Kidney (tissue), 14 donors: Measurements from ENCODE around the gene SRSF1. TPM values are rescaled to one million over a fixed set of nuclear protein-coding genes. Genes with fewer than 3 reads are reported as not detected.

Source experiments
- DNase-seq, 5 donors: peaks; one replicate each; pipeline ENCODE4 v3.0.0-alpha.2; 2013 to 2020
- FAIRE-seq: peaks from 2 replicates; lab custom pipeline; 2012; peaks lifted over from hg19 to GRCh38; lab: Jason Lieb, UNC
- H3K27ac ChIP-seq, 2 donors: one replicate each; pipeline ENCODE4 v1.7.0; 2013; ENCODE audit warnings: low read depth in 2 of 2, low read length in 2 of 2, inconsistent platforms in 1 of 2
- H3K27me3 ChIP-seq: one replicate; pipeline ENCODE4 v1.7.1; 2013; ENCODE audit warnings: low read length, inconsistent platforms; ENCODE audit not compliant: control insufficient read depth, insufficient read depth
- H3K36me3 ChIP-seq, 3 donors: one replicate each; pipeline versions ENCODE4 v1.7.0 to v1.7.1; 2013; ENCODE audit warnings: low read length in 3 of 3, control low read depth in 1 of 3, inconsistent platforms in 1 of 3; ENCODE audit not compliant: insufficient read depth in 3 of 3, control insufficient read depth in 2 of 3
- H3K4me1 ChIP-seq, 3 donors: one replicate each; pipeline versions ENCODE4 v1.7.0 to v1.7.1; 2013; ENCODE audit warnings: low read length in 3 of 3, inconsistent platforms in 1 of 3, low read depth in 1 of 3; ENCODE audit not compliant: control insufficient read depth in 2 of 3, insufficient read depth in 2 of 3
- H3K4me3 ChIP-seq, 3 donors: one replicate each; pipeline versions ENCODE4 v1.7.0 to v1.8.1; 2013; ENCODE audit warnings: low read length in 3 of 3, control low read depth in 1 of 3, inconsistent platforms in 1 of 3
- H3K9ac ChIP-seq, 3 donors: one replicate each; pipeline versions ENCODE4 v1.7.0 to v1.7.1; 2013; ENCODE audit warnings: low read length in 3 of 3, control low read depth in 1 of 3, inconsistent platforms in 1 of 3
- H3K9me3 ChIP-seq, 3 donors: one replicate each; pipeline versions ENCODE4 v1.7.0 to v1.7.1; 2013; ENCODE audit warnings: low read length in 3 of 3, control low read depth in 1 of 3, inconsistent platforms in 1 of 3; ENCODE audit not compliant: control insufficient read depth in 2 of 3, insufficient read depth in 1 of 3
- intact Hi-C: fragments of 100-400 bp; cut with DNase I; formaldehyde crosslinking; loops from one replicate; pipeline ENCODE4 v1.11.1; 2022
- polyA plus RNA-seq: library from polyadenylated mRNA; stranded (reverse); fragments of 350-450 nt; fragmentation: Illumina TruSeq; extraction: RNeasy Lipid Tissue Mini Kit (QIAGEN cat#74804); gene quantifications from one replicate; pipeline ENCODE4 v1.2.3, GENCODE V29; 2014; ENCODE audit warnings: low read depth, low replicate concordance; ENCODE audit not compliant: insufficient read depth
- total RNA-seq: library from RNA; stranded (reverse); fragmentation: NEBNext Ultra II Directional; extraction: Animal tissue kit (Norgen Biotek cat#: 25700); gene quantifications from one replicate; pipeline ENCODE4 v1.2.1, GENCODE V29; 2021
- TF ChIP-seq, protein P1 (sequence below): IDR thresholded peaks from 3 replicates; pipeline ENCODE4 v1.5.1; 2012; ENCODE audit warnings: mild to moderate bottlenecking, moderate library complexity, borderline replicate concordance; ENCODE audit not compliant: insufficient read depth; ENCODE audit errors: extremely low read depth
- donor health status: control.
- donor health status: control.
- donor health status: control.
- donor health status: control.
- donor health status: control.
- donor health status: DM: yes; HTN: yes; CAD: no.
- donor health status: Normal renal cell carcinoma (clear cell type).

The SRSF1 gene
- total and polyA plus RNA-seq, 2 donors from 2014 or later: 69.8 to 177 TPM

DNA sequence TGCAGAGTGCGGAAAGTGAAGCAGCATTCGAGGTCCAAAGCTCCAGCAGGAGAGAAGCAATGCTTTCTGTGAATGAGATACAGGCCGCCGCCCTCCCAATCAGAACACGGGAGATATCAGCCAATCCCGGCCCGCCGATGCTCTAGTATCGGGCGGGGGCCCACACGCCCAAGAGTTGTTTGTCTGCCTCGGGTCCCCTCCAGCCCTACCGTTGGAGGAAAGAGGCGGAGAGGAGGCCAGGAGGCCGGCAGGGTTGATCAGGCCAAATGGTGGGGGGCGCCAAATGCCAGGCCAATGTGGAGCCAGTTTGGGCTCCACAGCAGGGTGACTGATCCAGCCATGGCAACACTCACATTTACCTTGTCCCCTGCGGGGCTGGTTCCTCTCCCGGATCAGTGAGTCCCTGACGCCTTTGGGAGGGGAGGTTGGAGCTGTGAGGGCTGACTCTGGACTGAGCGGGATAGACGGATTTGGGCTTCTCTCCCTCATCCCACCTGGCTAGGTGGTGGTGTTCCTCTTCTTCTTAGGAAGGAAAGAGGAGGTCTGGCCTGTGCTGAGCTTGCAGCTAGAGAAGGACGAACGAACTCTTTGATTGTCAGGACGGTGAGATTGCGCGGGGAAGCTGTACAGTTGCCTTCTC lies 41.4 kb downstream of the SRSF1 start:
- Histone ChIP-seq H3K27me3 (no peaks in the 10 kb centered on the region), H3K9me3 (no peaks in the 10 kb centered on the region), H3K36me3 (no peaks in the 10 kb centered on the region), H3K9ac (no peak overlapping the region), H3K27ac (no peak overlapping the region), H3K4me1 (no peaks in the 10 kb centered on the region), H3K4me3 (no peak overlapping the region)
- no peak for DNase-seq
- TF ChIP-seq, protein P1, sequence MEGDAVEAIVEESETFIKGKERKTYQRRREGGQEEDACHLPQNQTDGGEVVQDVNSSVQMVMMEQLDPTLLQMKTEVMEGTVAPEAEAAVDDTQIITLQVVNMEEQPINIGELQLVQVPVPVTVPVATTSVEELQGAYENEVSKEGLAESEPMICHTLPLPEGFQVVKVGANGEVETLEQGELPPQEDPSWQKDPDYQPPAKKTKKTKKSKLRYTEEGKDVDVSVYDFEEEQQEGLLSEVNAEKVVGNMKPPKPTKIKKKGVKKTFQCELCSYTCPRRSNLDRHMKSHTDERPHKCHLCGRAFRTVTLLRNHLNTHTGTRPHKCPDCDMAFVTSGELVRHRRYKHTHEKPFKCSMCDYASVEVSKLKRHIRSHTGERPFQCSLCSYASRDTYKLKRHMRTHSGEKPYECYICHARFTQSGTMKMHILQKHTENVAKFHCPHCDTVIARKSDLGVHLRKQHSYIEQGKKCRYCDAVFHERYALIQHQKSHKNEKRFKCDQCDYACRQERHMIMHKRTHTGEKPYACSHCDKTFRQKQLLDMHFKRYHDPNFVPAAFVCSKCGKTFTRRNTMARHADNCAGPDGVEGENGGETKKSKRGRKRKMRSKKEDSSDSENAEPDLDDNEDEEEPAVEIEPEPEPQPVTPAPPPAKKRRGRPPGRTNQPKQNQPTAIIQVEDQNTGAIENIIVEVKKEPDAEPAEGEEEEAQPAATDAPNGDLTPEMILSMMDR: no peak
- intact Hi-C loops: no loop called here
- FAIRE-seq: no peak

DNA sequence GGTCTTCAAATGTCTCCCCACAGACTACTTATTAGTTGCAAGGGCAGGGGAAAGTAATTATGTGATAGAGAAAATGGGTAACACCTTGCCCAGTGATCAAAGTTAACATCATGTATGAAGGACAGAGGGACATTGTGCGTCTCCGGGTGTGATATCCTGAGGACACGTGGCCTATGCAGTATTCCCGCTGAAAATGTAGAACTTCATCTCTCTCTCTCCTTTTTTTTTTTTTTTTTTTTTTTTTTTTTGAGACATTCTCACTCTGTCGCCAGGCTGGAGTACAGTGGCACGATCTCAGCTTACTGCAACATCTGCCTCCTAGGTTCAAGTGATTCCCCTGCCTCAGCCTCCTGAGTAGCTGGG lies 43.9 kb downstream of the SRSF1 start:
- intact Hi-C loops: no loop called here

DNA sequence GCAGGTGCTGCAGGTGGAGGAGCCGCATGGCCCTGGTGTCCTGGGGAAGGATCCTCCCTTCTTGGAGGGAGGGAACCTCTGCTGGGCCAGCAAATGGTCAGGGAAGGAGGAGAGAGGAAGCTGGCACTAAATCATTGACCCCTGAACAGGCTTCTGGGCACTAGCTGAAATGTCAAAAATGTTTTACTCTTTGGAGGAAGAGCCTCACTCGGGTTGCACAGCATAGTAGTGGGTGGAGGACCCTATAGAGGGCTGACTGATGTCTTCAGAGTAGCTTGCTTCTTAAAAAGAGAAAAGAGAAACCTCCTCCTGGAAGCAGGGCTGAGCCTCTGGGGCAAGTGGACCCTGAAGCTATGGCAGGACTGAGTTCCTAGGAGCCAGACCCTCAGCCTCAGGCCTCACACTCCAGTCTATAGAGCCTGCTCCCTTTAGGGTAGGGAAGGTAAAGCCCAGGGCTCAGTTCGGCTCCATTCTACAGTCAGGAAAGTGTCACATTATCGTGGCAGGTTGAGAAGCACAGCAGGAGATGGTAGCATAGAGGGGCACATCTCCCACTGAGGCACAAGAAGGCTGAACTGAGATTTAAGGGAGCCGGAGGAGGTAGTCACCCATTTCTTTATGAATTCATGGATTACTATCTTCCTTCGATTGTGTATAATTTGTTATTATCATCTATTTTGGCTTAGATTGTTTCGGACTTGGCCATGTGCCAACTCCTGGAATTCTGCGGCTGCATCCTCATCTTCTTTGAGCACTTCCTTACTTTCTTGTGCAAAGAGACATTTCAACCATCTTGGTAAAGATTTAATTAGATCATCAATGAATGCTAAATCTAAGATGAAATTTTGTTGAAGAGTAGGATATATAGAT lies 44.5 kb downstream of the SRSF1 start:
- Histone ChIP-seq H3K27me3 (no peaks in the 10 kb centered on the region), H3K27ac (no peak overlapping the region), H3K9ac (no peak overlapping the region), H3K36me3 (no peaks in the 10 kb centered on the region), H3K4me3 (no peak overlapping the region), H3K4me1 (no peaks in the 10 kb centered on the region), H3K9me3 (no peaks in the 10 kb centered on the region)
- DNase-seq (no peak), FAIRE-seq (no peak)
- intact Hi-C loops: no loop called here
- TF ChIP-seq, protein P1: no peak

More for the DNA sequence above, 43.9 kb downstream of the SRSF1 start:
- H3K36me3 ChIP-seq: no peaks in the 10 kb centered on the region
- TF ChIP-seq, protein P1: no peak
- no peak overlapping the region for H3K4me3 ChIP-seq
- H3K27me3 ChIP-seq: no peaks in the 10 kb centered on the region
- no peaks in the 10 kb centered on the region for H3K4me1 ChIP-seq
- FAIRE-seq: no peak
- H3K9ac ChIP-seq: no peak overlapping the region
- H3K27ac ChIP-seq: no peak overlapping the region
- no peaks in the 10 kb centered on the region for H3K9me3 ChIP-seq
- no peak for DNase-seq
